ENCODE measurements around the gene VDAC2.

GRCh38 chr10:75236178-75236825 lies 25.7 kb downstream of the VDAC2 start:
- TF ChIP-seq POLR2AphosphoS5 (IDR thresholded peaks at IDR 0.05; ENCODE audit: low read depth, low read length) (no peak), POLR2A (IDR thresholded peaks at IDR 0.05; ENCODE audit: low read depth, low read length) (no peak), SPI1 (IDR thresholded peaks at IDR 0.05; ENCODE audit: low read depth, low read length) (no peak)

All from GM12891 (cell line).